ENCODE results near the gene UBL3.

UBL3 gene

GRCh38 chr13:29808264-29808663 lies 42.2 kb downstream of the UBL3 start:
- no peak for DNase-seq

- no peak for DNase-seq
Measured at GRCh38 chr13:29805994-29806979, 44.1 kb downstream of the UBL3 start.

- no peak for DNase-seq
Measured at GRCh38 chr13:29803221-29803620, 47.2 kb downstream of the UBL3 start.

GRCh38 chr13:29802621-29803020 lies 47.8 kb downstream of the UBL3 start:
- DNase-seq, result no peak

- no peak for DNase-seq
Measured at GRCh38 chr13:29801737-29802305, 48.6 kb downstream of the UBL3 start.

- DNase-seq, result no peak
Measured at GRCh38 chr13:29801102-29801501, 49.3 kb downstream of the UBL3 start.

- no peak for DNase-seq
Measured at GRCh38 chr13:29800687-29801086, 49.7 kb downstream of the UBL3 start.

- DNase-seq, result no peak
Measured at GRCh38 chr13:29799041-29799440, 51.4 kb downstream of the UBL3 start.

GRCh38 chr13:29791997-29792780 lies 58.2 kb downstream of the UBL3 start:
- no peak for DNase-seq

- DNase-seq, result no peak
Measured at GRCh38 chr13:29791508-29791907, 58.9 kb downstream of the UBL3 start.

- no peak for DNase-seq
Measured at GRCh38 chr13:29786698-29787097, 63.7 kb downstream of the UBL3 start.

- no peak for DNase-seq
Measured at GRCh38 chr13:29785978-29786377, 64.4 kb downstream of the UBL3 start.

- no peak for DNase-seq
Measured at GRCh38 chr13:29782798-29783197, 67.6 kb downstream of the UBL3 start.

GRCh38 chr13:29774830-29775229 lies 75.6 kb downstream of the UBL3 start:
- DNase-seq, result no peak

- DNase-seq, result no peak
Measured at GRCh38 chr13:29771247-29771646, 79.2 kb downstream of the UBL3 start.

GRCh38 chr13:29767006-29767405 lies 83.4 kb downstream of the UBL3 start:
- DNase-seq, result no peak

GRCh38 chr13:29763436-29764180 lies 86.8 kb downstream of the UBL3 start:
- DNase-seq, result no peak

GRCh38 chr13:29761815-29762214 lies 88.6 kb downstream of the UBL3 start:
- no peak for DNase-seq

GRCh38 chr13:29761160-29761559 lies 89.3 kb downstream of the UBL3 start:
- DNase-seq, result no peak

- no peak for DNase-seq
Measured at GRCh38 chr13:29760544-29760943, 89.9 kb downstream of the UBL3 start.

- no peak for DNase-seq
Measured at GRCh38 chr13:29758531-29759114, 91.8 kb downstream of the UBL3 start.

GRCh38 chr13:29756506-29756905 lies 93.9 kb downstream of the UBL3 start:
- no peak for DNase-seq

- DNase-seq, result no peak
Measured at GRCh38 chr13:29754473-29754806, 96.0 kb downstream of the UBL3 start.
